Fibroblast of upper back skin (primary cell): ENCODE data around the gene OR5W2.
"Not testable (repeated sequence)": the region's sequence is repeated elsewhere in the genome, so short reads cannot be mapped to it uniquely, and the experiment has no call there.

ENCODE experiments used
- DNase-seq: peaks from one replicate; pipeline ENCODE4 v3.0.0-alpha.2; 2013

Gene OR5W2

DNA sequence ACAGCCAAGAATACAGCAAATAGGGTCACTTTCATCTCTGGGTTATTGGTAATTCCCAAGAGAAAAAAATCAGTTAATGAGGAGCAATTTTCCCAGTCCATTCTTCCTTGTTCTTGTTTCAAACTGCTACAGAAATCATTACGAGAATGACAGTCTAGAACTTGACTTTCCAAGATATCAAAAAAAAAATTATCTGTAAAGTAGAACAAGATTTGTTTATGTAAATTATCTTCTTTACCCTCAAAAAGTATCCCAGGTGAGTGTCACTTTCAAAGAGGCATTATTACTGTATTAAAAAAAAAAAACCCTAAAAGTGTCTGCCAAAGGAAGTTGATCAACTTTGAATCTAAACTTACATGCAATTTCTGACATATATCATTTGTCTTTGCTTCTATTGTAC is at the start of gene OR5W2:
Gene OR5W2, minus strand, starts transcription at position 101 of the 400 bp plus-strand sequence. Its CDS starts 0 bp downstream, at position 101.
- DNase-seq: no peak

DNA sequence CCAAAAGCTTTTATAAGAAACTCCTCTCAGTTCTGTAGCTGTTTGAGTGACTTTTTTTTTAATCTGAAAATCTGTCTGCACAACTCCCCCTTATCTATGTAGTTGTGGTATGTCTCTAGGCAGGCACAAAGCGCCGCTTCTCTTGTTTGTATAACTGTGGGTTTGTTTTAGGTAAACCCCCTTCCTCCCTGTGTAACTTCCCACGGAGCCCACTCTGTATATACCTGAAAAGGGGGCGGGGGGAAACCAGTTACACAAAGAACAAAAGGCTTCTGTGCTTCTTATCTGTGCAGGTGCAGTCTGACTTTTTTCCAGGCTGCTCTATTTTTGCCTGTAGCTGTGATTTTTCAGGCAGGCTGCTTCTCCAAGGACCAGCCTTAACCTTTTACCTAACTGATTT is 42.1 kb upstream of the OR5W2 start:
- no peak for DNase-seq

DNA sequence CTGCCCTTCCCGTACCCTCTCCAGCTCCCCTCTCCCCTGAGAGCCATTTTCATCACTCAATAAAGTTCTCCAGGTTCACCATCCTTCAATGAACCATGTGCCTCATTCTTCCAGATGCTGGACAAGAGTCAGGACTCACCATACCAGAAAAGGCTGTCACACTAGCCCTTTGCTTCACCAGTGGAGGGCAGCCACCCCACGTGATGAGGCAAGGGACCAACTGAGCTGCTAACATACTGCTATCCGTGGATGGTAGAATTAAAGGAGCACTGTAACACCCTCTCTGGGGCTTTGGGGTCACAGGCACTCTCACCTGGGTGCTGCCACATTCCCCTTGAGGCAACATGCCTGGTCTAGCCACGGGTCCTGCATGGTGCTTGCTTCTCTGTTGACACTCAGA is 34.9 kb upstream of the OR5W2 start:
- no peak for DNase-seq

DNA sequence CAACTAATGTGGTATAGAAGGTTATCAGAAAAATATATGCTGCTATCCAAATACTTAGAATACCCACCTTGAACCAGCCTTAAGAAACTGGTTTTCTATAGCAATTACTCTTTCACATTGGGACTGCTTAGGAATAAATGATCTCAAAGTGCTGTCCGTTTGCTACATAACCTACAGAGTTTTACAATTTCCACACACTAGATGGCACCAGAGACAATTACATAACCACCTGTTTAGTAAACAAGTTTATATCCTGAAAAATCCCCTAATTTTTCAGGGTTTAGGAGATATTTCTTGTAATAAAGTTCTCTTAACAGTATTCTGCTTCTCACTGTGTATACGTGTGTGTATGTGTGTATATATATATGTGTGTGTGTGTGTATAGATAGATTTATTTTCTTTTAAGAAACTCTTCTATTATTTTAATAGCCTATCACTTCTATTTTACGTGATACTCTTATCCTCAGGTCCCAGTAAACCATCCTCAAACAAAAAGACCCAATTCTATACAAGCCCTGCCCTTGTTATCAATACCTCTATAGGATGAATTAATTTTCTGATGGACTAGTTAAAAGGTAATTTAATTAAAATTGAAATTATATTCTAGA is 28.5 kb upstream of the OR5W2 start:
- DNase-seq: no peak

DNA sequence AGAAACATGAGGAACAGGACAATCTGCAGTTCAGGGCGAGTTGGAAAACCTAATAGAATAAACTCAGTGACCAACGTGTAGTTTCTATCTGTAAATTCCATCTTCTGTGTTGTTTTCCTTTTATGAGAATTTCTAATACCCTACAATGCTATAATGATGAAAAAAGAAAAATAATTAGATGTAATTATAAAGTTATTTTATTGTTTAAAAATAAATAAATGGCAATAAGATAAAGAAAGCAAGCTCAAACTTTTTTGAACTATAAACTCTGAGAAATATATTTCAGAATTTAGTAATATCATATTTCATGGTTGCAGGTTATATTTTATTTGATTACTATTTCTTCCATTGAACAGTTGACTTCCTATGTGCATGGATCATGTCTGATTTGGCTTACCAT is 21.9 kb upstream of the OR5W2 start, which contains the start of gene OR5I1:
Gene OR5I1, minus strand, starts transcription at position 101 of the 400 bp plus-strand sequence. Its CDS starts 0 bp downstream, at position 101.
- DNase-seq: no peak

DNA sequence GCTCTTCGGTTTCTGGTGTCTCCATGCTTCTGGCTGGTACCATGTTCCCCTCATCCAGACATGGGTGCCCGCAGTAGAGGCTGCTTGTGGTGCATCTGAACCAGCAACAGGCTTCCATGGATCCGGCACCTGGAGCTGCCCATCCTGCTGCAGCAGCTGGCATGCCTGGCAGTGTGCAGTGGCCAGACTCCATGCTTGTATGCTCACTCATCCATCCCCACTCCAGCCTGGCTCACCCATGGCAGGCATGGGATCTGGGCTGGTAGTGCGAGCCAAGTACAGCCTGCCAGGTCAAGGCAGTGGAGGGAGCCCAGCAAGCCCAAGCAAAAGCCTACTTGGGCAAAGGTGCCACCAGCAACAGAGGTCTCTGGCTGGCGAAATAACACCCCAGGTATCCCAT is 6.2 kb upstream of the OR5W2 start:
- no peak for DNase-seq

DNA sequence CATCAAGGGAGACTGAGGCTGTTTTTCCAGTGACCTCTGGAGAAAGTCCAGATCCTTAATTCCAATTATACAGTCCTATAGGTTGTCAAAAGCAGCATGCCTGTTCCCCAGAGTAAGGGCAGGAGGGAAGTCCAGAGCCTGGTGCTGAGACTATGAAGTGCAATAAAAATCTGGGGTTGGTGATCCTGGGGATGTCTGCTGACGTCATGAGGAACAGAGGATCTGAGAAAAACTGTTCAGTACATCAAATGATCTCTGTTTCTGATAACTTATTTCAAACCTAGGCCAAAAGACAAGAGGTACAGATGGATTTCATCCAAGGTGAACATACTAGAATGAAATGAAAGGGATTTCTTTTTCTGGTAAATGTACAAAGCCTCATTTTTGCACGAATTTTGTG is 12.1 kb downstream of the OR5W2 start:
- no peak for DNase-seq

DNA sequence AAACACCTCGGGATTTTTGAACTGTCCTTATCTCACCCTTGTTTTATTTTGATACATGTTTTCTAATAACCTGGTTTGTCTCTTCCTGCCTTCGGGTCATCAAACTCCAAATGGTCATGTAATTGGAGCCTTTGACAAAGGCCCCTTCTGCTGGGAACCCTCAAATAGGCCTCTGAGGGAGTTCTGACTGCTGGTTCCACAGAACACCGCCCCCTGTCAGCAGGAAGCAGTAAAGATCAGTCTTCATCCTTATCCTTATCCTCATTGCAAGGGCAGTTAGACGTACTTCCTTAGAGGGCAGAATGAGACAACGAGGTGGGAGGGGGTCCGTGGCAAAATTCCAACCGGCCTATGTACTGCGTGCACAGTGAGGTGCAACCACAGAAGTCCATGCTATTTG is 19.2 kb downstream of the OR5W2 start:
- DNase-seq: no peak

DNA sequence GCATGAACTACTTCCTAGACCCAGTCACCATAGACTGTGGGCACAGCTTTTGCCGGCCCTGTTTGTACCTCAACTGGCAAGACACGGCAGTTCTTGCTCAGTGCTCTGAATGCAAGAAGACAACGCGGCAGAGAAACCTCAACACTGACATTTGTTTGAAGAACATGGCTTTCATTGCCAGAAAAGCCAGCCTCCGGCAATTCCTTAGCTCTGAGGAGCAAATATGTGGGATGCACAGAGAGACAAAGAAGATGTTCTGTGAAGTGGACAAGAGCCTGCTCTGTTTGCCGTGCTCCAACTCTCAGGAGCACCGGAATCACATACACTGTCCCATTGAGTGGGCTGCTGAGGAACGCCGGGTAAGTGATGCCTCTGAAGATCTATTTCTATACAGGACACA is 28.9 kb downstream of the OR5W2 start:
- DNase-seq: not testable (repeated sequence)

DNA sequence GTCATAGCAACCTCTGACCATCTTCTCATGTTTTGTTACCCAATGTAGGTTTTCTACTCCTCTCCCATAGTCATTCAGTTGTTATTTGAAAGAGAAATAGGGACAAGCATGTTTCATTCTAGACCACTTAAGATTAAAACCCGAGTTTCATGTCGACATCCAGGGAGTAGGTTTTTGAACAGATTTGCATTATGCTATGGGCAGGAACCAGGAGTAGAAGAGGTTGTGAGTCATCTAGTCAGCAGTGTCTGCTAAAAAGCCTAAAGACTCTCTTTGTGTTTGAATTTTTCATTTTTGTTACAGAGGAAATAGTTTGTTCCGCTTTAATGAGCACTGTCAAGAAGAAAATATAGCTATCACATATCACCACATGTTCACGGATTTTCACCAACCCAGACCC is 29.4 kb downstream of the OR5W2 start:
- DNase-seq: not testable (repeated sequence)

DNA sequence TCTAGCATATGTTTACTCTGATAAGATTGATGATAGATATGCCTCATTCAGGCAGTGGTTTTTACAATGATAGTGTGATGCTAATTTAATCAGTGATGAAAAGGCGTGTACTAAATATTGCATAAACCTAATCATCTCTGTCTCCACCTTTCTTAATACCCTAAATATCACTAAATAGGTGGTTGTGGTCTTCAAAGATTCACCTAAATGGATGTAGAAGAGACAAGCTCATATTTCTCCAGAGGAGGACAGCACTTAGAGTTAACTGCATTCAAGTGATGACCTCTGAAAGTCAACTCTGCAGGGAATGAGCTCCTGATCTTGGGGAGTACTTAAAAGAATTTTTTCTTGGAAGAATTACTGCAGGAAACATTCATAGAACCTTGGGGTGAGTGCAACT is 31.4 kb downstream of the OR5W2 start, which contains the start of gene TRIM51:
Gene TRIM51, plus strand, starts transcription at position 301 of the 400 bp plus-strand sequence. CDS start 2,132 bp downstream, outside the sequence.
- not testable (repeated sequence) for DNase-seq

DNA sequence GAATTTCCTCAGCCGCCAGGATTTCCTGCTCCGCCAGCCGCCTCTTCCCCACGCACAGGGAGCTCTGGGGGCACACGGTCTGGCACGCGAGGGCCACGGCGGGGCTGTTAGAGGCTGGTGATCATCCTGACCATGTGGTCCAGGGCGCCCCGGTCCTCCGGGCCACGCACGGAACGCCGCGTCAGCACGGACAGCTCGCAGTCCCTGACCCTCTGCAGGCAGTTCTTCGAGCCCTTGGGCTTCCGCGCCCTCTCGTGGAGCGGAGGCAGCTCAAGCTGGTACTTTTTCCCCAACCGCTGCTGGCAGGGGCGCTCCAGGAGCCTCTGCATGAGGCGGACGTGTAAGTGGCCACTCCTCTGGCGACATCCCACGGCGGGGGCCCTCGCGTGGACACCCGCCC is 41.2 kb downstream of the OR5W2 start:
- not testable (repeated sequence) for DNase-seq

DNA sequence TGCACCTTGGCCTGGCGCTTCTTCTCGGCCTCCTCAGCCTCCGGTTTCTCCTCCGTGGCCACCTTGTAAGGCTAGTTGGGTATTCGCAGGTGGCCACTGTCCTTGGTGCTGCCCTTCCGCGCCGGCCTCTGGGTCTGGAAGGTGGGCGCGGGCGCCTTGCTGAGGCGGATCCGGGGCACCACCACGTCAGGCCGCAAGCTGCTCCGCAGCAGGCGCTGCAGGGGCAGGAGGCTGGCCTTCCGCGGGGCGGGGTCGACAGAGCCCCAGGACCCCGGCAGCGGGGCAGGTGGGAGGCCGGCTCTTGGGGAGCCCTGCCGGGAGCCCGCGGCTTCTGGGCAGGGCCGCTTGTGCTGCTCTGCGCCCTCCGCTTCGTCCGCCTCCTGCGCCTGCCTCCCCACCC is 41.7 kb downstream of the OR5W2 start:
- not testable (repeated sequence) for DNase-seq

DNA sequence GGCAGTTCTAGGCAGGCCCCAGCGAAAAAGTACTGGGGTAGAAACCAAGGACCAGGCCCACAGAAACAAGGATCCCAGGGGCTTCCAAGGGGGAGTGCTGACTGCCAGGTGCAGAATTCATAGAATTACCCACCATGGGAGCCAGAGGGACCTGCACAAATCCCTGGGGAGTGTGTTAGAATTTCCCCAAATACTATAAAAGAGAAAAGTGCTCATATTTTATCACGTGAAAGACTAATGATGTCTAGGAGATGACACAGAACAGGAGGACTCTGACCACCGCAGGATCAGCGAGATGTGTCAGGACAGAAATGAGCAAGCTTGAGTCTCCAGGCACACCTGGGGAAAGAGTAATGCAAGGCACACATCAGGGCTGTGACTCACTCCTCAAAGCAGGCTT is 47.0 kb downstream of the OR5W2 start:
- DNase-seq: not testable (repeated sequence)
